ENCODE results near the gene C22orf23.
"Not testable (repeated sequence)": the region's sequence is repeated elsewhere in the genome, so short reads cannot be mapped to it uniquely, and the experiment has no call there.

The C22orf23 gene

GRCh38 chr22:37965940-37966664 lies 12.7 kb upstream of the C22orf23 start:
- Histone ChIP-seq H3K4me2 (ENCODE audit: low read length) (no peak overlapping the region), H3K9me3 (ENCODE audit: insufficient read depth, low read length) (no peaks in the 10 kb centered on the region), H3K27me3 (ENCODE audit: low read depth, low read length) (no peaks in the 10 kb centered on the region), H3K4me1 (ENCODE audit: low read length) (peaks cover 12% of the 10 kb centered on the region), H3K36me3 (replicated peaks; ENCODE audit: low read depth, low read length) (peaks cover 56% of the 10 kb centered on the region), H2AFZ (ENCODE audit: low read depth, low read length) (no peak overlapping the region), H4K20me1 (ENCODE audit: insufficient read depth, low read length) (no peaks in the 10 kb centered on the region), H3K9ac (ENCODE audit: low read length) (no peak overlapping the region), H3K27ac (ENCODE audit: low read length) (no peak overlapping the region), H3K79me2 (ENCODE audit: low read length) (no peaks in the 10 kb centered on the region), H3K4me3 (ENCODE audit: low read length) (no peak overlapping the region)
- no peak for TF ChIP-seq EZH2phosphoT487 (IDR thresholded peaks at IDR 0.05; ENCODE audit: low read depth)
- TF ChIP-seq, protein P1, sequence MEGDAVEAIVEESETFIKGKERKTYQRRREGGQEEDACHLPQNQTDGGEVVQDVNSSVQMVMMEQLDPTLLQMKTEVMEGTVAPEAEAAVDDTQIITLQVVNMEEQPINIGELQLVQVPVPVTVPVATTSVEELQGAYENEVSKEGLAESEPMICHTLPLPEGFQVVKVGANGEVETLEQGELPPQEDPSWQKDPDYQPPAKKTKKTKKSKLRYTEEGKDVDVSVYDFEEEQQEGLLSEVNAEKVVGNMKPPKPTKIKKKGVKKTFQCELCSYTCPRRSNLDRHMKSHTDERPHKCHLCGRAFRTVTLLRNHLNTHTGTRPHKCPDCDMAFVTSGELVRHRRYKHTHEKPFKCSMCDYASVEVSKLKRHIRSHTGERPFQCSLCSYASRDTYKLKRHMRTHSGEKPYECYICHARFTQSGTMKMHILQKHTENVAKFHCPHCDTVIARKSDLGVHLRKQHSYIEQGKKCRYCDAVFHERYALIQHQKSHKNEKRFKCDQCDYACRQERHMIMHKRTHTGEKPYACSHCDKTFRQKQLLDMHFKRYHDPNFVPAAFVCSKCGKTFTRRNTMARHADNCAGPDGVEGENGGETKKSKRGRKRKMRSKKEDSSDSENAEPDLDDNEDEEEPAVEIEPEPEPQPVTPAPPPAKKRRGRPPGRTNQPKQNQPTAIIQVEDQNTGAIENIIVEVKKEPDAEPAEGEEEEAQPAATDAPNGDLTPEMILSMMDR (IDR thresholded peaks at IDR 0.05; ENCODE audit: low read depth, low read length), result no peak

- H3K36me3 ChIP-seq (replicated peaks; ENCODE audit: low read depth, low read length), result peaks cover 48% of the 10 kb centered on the region
- no peak for TF ChIP-seq EZH2phosphoT487 (IDR thresholded peaks at IDR 0.05; ENCODE audit: low read depth)
- TF ChIP-seq, protein P1 (IDR thresholded peaks at IDR 0.05; ENCODE audit: low read depth, low read length), result no peak
- H3K4me1 ChIP-seq (ENCODE audit: low read length), result no peaks in the 10 kb centered on the region
- no peaks in the 10 kb centered on the region for H3K79me2 ChIP-seq (ENCODE audit: low read length)
- H3K9ac ChIP-seq (ENCODE audit: low read length), result no peak overlapping the region
- no peak overlapping the region for H3K4me2 ChIP-seq (ENCODE audit: low read length)
- no peaks in the 10 kb centered on the region for H3K27me3 ChIP-seq (ENCODE audit: low read depth, low read length)
- H3K27ac ChIP-seq (ENCODE audit: low read length), result no peak overlapping the region
- H2AFZ ChIP-seq (ENCODE audit: low read depth, low read length), result no peak overlapping the region
- no peaks in the 10 kb centered on the region for H4K20me1 ChIP-seq (ENCODE audit: insufficient read depth, low read length)
- H3K4me3 ChIP-seq (ENCODE audit: low read length), result no peak overlapping the region
- no peaks in the 10 kb centered on the region for H3K9me3 ChIP-seq (ENCODE audit: insufficient read depth, low read length)
These were observed 7.7 kb upstream of the C22orf23 start for GRCh38 chr22:37961062-37961461.

GRCh38 chr22:37959231-37959825 lies 5.9 kb upstream of the C22orf23 start:
- peaks cover 11% of the 10 kb centered on the region for H3K79me2 ChIP-seq (ENCODE audit: low read length)
- no peak overlapping the region for H3K27ac ChIP-seq (ENCODE audit: low read length)
- no peak overlapping the region for H3K4me2 ChIP-seq (ENCODE audit: low read length)
- H3K9me3 ChIP-seq (ENCODE audit: insufficient read depth, low read length), result no peaks in the 10 kb centered on the region
- H3K9ac ChIP-seq (ENCODE audit: low read length), result no peak overlapping the region
- no peak for TF ChIP-seq EZH2phosphoT487 (IDR thresholded peaks at IDR 0.05; ENCODE audit: low read depth)
- TF ChIP-seq, protein P1 (IDR thresholded peaks at IDR 0.05; ENCODE audit: low read depth, low read length), result no peak
- peaks cover 43% of the 10 kb centered on the region for H3K36me3 ChIP-seq (replicated peaks; ENCODE audit: low read depth, low read length)
- H3K27me3 ChIP-seq (ENCODE audit: low read depth, low read length), result no peaks in the 10 kb centered on the region
- no peaks in the 10 kb centered on the region for H4K20me1 ChIP-seq (ENCODE audit: insufficient read depth, low read length)
- no peak overlapping the region for H3K4me3 ChIP-seq (ENCODE audit: low read length)
- H2AFZ ChIP-seq (ENCODE audit: low read depth, low read length), result no peak overlapping the region
- H3K4me1 ChIP-seq (ENCODE audit: low read length), result peaks cover 7% of the 10 kb centered on the region

DNA sequence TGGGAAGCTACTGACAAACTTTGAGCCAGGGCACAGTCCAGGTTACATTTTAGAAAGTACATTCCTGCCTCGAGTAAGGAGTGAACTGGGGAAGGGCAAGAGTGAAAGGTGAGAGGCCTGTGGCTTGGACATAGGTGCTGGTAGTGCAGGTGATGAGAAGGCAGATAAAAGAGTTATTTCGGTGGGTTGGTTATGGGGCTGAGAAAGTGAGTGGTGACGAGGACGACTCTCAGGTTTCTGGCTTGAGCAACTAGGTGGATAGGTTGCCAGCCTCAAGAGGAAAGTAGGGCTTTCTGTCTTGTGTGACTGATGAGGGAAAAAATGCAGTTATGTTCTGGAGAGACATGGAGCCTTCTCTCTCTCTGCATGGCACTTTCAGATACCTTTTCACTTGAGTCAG lies 3.8 kb upstream of the C22orf23 start:
- Histone ChIP-seq H4K20me1 (ENCODE audit: insufficient read depth, low read length) (no peaks in the 10 kb centered on the region), H3K4me3 (ENCODE audit: low read length) (no peak overlapping the region), H3K4me2 (ENCODE audit: low read length) (no peak overlapping the region), H3K27ac (ENCODE audit: low read length) (no peak overlapping the region), H3K9ac (ENCODE audit: low read length) (no peak overlapping the region), H3K36me3 (replicated peaks; ENCODE audit: low read depth, low read length) (peaks cover 34% of the 10 kb centered on the region), H3K4me1 (ENCODE audit: low read length) (peaks cover 10% of the 10 kb centered on the region), H3K79me2 (ENCODE audit: low read length) (peaks cover 20% of the 10 kb centered on the region), H3K9me3 (ENCODE audit: insufficient read depth, low read length) (no peaks in the 10 kb centered on the region), H3K27me3 (ENCODE audit: low read depth, low read length) (no peaks in the 10 kb centered on the region), H2AFZ (ENCODE audit: low read depth, low read length) (no peak overlapping the region)
- TF ChIP-seq, protein P1 (IDR thresholded peaks at IDR 0.05; ENCODE audit: low read depth, low read length), result no peak
- TF ChIP-seq EZH2phosphoT487 (IDR thresholded peaks at IDR 0.05; ENCODE audit: low read depth), result no peak

GRCh38 chr22:37955825-37956397 lies 2.5 kb upstream of the C22orf23 start:
- not testable (repeated sequence) for H4K20me1 ChIP-seq (ENCODE audit: insufficient read depth, low read length); H2AFZ ChIP-seq (ENCODE audit: low read depth, low read length); H3K4me1 ChIP-seq (ENCODE audit: low read length); H3K9me3 ChIP-seq (ENCODE audit: insufficient read depth, low read length); H3K4me3 ChIP-seq (ENCODE audit: low read length); H3K27ac ChIP-seq (ENCODE audit: low read length); H3K9ac ChIP-seq (ENCODE audit: low read length); H3K4me2 ChIP-seq (ENCODE audit: low read length); H3K27me3 ChIP-seq (ENCODE audit: low read depth, low read length)
- Histone ChIP-seq H3K36me3 (replicated peaks; ENCODE audit: low read depth, low read length) (peaks cover 26% of the 10 kb centered on the region), H3K79me2 (ENCODE audit: low read length) (peaks cover 20% of the 10 kb centered on the region)
